HepG2 (cell line): ENCODE measurements around the gene MCMBP. TPM values are rescaled to one million over a fixed set of nuclear protein-coding genes. Genes with fewer than 3 reads are reported as not detected.

Experiments used
- ARID2 ChIP-seq: sonication (generic); formaldehyde crosslinking; IDR thresholded peaks from 2 replicates; pipeline ENCODE4 v1.8.1; 2022; ENCODE audit warnings: mild to moderate bottlenecking, missing genetic modification reagents, borderline replicate concordance
- ATF6 ChIP-seq: sonication (generic); formaldehyde crosslinking; conservative IDR thresholded peaks from 2 replicates; pipeline ENCODE4 v1.4.0; 2020; ENCODE audit warnings: missing genetic modification reagents
- CBX2 ChIP-seq, 2 experiments: fragments of 200-600 bp in 1 of 2; sonication (generic); formaldehyde crosslinking in 1 of 2; IDR thresholded peaks; 2 replicates each; pipeline versions ENCODE4 v1.7.0 to v1.8.1; 2018 to 2022; ENCODE audit warnings: low read depth in 2 of 2, low read length in 1 of 2, mild to moderate bottlenecking in 1 of 2, missing genetic modification reagents in 1 of 2
- CC2D1A ChIP-seq: sonication (generic); formaldehyde crosslinking; IDR thresholded peaks from 2 replicates; pipeline ENCODE4 v1.8.1; 2023; ENCODE audit warnings: mild to moderate bottlenecking, missing genetic modification reagents
- FOSL1 ChIP-seq: sonication (generic); formaldehyde crosslinking; IDR thresholded peaks from 2 replicates; pipeline ENCODE4 v1.9.0; 2021; ENCODE audit warnings: missing genetic modification reagents, borderline replicate concordance
- FOXP4 ChIP-seq: sonication (generic); formaldehyde crosslinking; IDR thresholded peaks from 2 replicates; pipeline ENCODE4 v1.4.0; 2020; ENCODE audit warnings: missing genetic modification reagents
- GTF3A ChIP-seq: sonication (generic); formaldehyde crosslinking; conservative IDR thresholded peaks from 2 replicates; pipeline ENCODE4 v1.4.0; 2020; ENCODE audit warnings: mild to moderate bottlenecking, missing genetic modification reagents
- HNRNPLL ChIP-seq: fragments of 200-400 bp; formaldehyde crosslinking; IDR thresholded peaks from 2 replicates; pipeline ENCODE4 v1.6.1; 2017; ENCODE audit warnings: mild to moderate bottlenecking, low read depth, low read length; ENCODE audit not compliant: poor library complexity, severe bottlenecking
- MNT ChIP-seq: fragments of 450-650 bp; IDR thresholded peaks from 2 replicates; pipeline ENCODE4 v1.6.1; 2016
- NCOA1 ChIP-seq: sonication (generic); formaldehyde crosslinking; IDR thresholded peaks from 2 replicates; pipeline ENCODE4 v1.9.0; 2021; ENCODE audit warnings: missing genetic modification reagents
- NFATC3 ChIP-seq: sonication (generic); formaldehyde crosslinking; IDR thresholded peaks from 2 replicates; pipeline ENCODE4 v1.5.1; 2020; ENCODE audit warnings: mild to moderate bottlenecking, missing genetic modification reagents
- NFE2L2 ChIP-seq: fragments of 150-350 bp; IDR thresholded peaks from 2 replicates; pipeline ENCODE4 v1.6.1; 2014; ENCODE audit warnings: low read length
- POGZ ChIP-seq: sonication (generic); formaldehyde crosslinking; IDR thresholded peaks from 2 replicates; pipeline ENCODE4 v1.4.0; 2020; ENCODE audit warnings: mild to moderate bottlenecking, missing genetic modification reagents
- RAD21 ChIP-seq: fragments of 450-650 bp; formaldehyde crosslinking; IDR thresholded peaks from 2 replicates; pipeline ENCODE4 v1.5.0; 2020; ENCODE audit warnings: mild to moderate bottlenecking
- RBM22 ChIP-seq: fragments of 200-400 bp; formaldehyde crosslinking; optimal IDR thresholded peaks from 2 replicates; pipeline ENCODE3; 2017; ENCODE audit warnings: mild to moderate bottlenecking, low read length, moderate library complexity
- REST ChIP-seq, 2 experiments: IDR thresholded peaks; 2 replicates each; pipeline ENCODE4 v1.6.1; 2011 to 2012; ENCODE audit warnings: low read length in 2 of 2, borderline replicate concordance in 1 of 2, low read depth in 1 of 2, mild to moderate bottlenecking in 1 of 2, moderate library complexity in 1 of 2
- ZFP82 ChIP-seq: sonication (generic); formaldehyde crosslinking; IDR thresholded peaks from 2 replicates; pipeline ENCODE4 v1.5.1; 2020; ENCODE audit warnings: mild to moderate bottlenecking, missing genetic modification reagents, borderline replicate concordance
- ZMYM4 ChIP-seq: sonication (generic); formaldehyde crosslinking; IDR thresholded peaks from 2 replicates; pipeline ENCODE4 v1.8.1; 2023; ENCODE audit warnings: mild to moderate bottlenecking, missing genetic modification reagents
- ZNF816 ChIP-seq: sonication (generic); formaldehyde crosslinking; IDR thresholded peaks from 2 replicates; pipeline ENCODE4 v1.8.0; 2022; ENCODE audit warnings: missing genetic modification reagents, mild to moderate bottlenecking, borderline replicate concordance
- ZNF878 ChIP-seq: sonication (generic); formaldehyde crosslinking; IDR thresholded peaks from 2 replicates; pipeline ENCODE4 v1.8.1; 2023; ENCODE audit warnings: mild to moderate bottlenecking, missing genetic modification reagents, moderate library complexity
- ZZZ3 ChIP-seq: sonication (generic); formaldehyde crosslinking; IDR thresholded peaks from 2 replicates; pipeline ENCODE4 v1.4.0; 2020; ENCODE audit warnings: missing genetic modification reagents, mild to moderate bottlenecking, borderline replicate concordance
- polyA plus RNA-seq, 8 experiments: library from polyadenylated mRNA; depleted of rRNA in 3 of 8; stranded (reverse) in 7 of 8; unstranded in 1 of 8; fragments of >200 nt; fragmentation: Illumina TruSeq in 4 of 8; extraction: Trizol in 4 of 8; gene quantifications; 2 replicates each; pipeline versions ENCODE4 v1.2.1 to v1.2.3, GENCODE V29; 2011 to 2016; ENCODE audit warnings: low read depth in 4 of 8, missing spikeins in 1 of 8, mixed read lengths in 1 of 8; ENCODE audit not compliant: insufficient read depth in 1 of 8
- total RNA-seq, 5 experiments: library from RNA; depleted of rRNA; stranded (reverse); fragments of >200 nt; fragmentation: Illumina TruSeq; extraction: Trizol; gene quantifications; 2 replicates each; pipeline ENCODE4 v1.2.3, GENCODE V29; 2016; ENCODE audit warnings: low read depth in 1 of 5

The MCMBP gene
- total and polyA plus RNA-seq, 2 of the 13 experiments (the other 11 are each of a cell fraction or from before 2014, with no cell fraction given), result 35.7 to 62.4 TPM

GRCh38 chr10:119786117-119786769 lies 86.4 kb downstream of the MCMBP start (continued):
- TF ChIP-seq ATF6, result no peak
- TF ChIP-seq MNT, result no peak
- TF ChIP-seq ZNF816 (CRISPR knock-in tag), result no peak
- TF ChIP-seq ZMYM4, result no peak
- TF ChIP-seq RBM22, result no peak
- TF ChIP-seq CC2D1A (CRISPR knock-in tag), result no peak
- no peak for TF ChIP-seq POGZ (CRISPR knock-in tag)
- no peak for TF ChIP-seq ARID2
- no peak for TF ChIP-seq NFATC3
- TF ChIP-seq CBX2 (IDR thresholded peaks at IDR 0.05; ENCODE audit: low read depth, low read length), result no peak
- no peak for TF ChIP-seq CBX2 (CRISPR knock-in tag; IDR thresholded peaks at IDR 0.05; ENCODE audit: low read depth)
- TF ChIP-seq HNRNPLL, result no peak
- no peak for TF ChIP-seq ZFP82 (CRISPR knock-in tag)
- TF ChIP-seq ZNF878 (CRISPR knock-in tag), result no peak
- TF ChIP-seq FOXP4 (CRISPR knock-in tag), result peak; percentile 64; the same call in 1 of the 2 replicates
- no peak for TF ChIP-seq GTF3A (CRISPR knock-in tag)
- no peak for TF ChIP-seq FOSL1 (CRISPR knock-in tag)
- TF ChIP-seq RAD21 (CRISPR knock-in tag), result no peak
- TF ChIP-seq REST (IDR thresholded peaks at IDR 0.05; ENCODE audit: borderline replicate concordance in 1 of 2, low read depth in 1 of 2, low read length in 2 of 2), result no peak
- no peak for TF ChIP-seq NFE2L2
- no peak for TF ChIP-seq ZZZ3 (CRISPR knock-in tag)
- no peak for TF ChIP-seq NCOA1 (CRISPR knock-in tag)
